Sigmoid colon (tissue), 4 donors: ENCODE results near the gene DIAPH1.

Source experiments
- CTCF ChIP-seq, 4 experiments: fragments of 450-650 bp in 3 of 4; fragments of 200-600 bp in 1 of 4; IDR thresholded peaks; one replicate each; pipeline ENCODE4 v1.5.1; 2016 to 2019; ENCODE audit warnings: antibody characterized with exemption in 4 of 4, mild to moderate bottlenecking in 3 of 4, moderate library complexity in 2 of 4
- EP300 ChIP-seq, 4 donors: sonication (generic); formaldehyde crosslinking; IDR thresholded peaks; one replicate each; pipeline ENCODE4 v1.6.1; 2017; ENCODE audit warnings: antibody characterized with exemption in 4 of 4
- POLR2A ChIP-seq, 2 donors: fragments of 450-650 bp; IDR thresholded peaks; one replicate each; pipeline ENCODE4 v1.6.1; 2016; ENCODE audit warnings: antibody characterized with exemption in 2 of 2, mild to moderate bottlenecking in 2 of 2, moderate library complexity in 2 of 2
- POLR2AphosphoS5 ChIP-seq, 4 donors: sonication (generic); formaldehyde crosslinking; IDR thresholded peaks; one replicate each; pipeline ENCODE4 v1.6.1; 2017; ENCODE audit warnings: antibody characterized with exemption in 4 of 4

GRCh38 chr5:141623186-141623585, 4.4 kb upstream of the DIAPH1 start:
- TF ChIP-seq CTCF (IDR thresholded peaks at IDR 0.05): no peak
- no peak for TF ChIP-seq POLR2A (IDR thresholded peaks at IDR 0.05)
- no peak for TF ChIP-seq EP300 (IDR thresholded peaks at IDR 0.05)
- no peak for TF ChIP-seq POLR2AphosphoS5 (IDR thresholded peaks at IDR 0.05)
